Heart left ventricle (tissue), 13 donors: ENCODE results near the gene CMC4.

Source experiments
- CTCF ChIP-seq, 12 donors: fragments of 200-600 bp; sonication (generic) in 4 of 12; IDR thresholded peaks; one replicate each; pipeline versions ENCODE4 v1.5.0 to v1.8.0; 2018 to 2022; ENCODE audit warnings: antibody characterized with exemption in 12 of 12, mild to moderate bottlenecking in 5 of 12
- POLR2A ChIP-seq, 2 donors: fragments of 450-650 bp; IDR thresholded peaks; one replicate each; pipeline ENCODE4 v1.6.1; 2017; ENCODE audit warnings: antibody characterized with exemption in 2 of 2, mild to moderate bottlenecking in 2 of 2, moderate library complexity in 2 of 2
- donor health status: ischemic (EF 13 %, LVEDD 7.1; RV severe dilation, severe dysfunction).
- donor health status: DM: no; HTN: yes; CAD: no.
- donor health status: DM: no; HTN: no; CAD: no.
- donor health status: ischemic (EF 25% LVEDD 6.9; RV normal size, moderate dysfunction).
- donor health status: ischemic (EF 25% LVEDD 5.7; RV mildly dilated, moderate dysfunction).
- donor health status: ischemic (EF 35%, LVEDD 5.7; RV mildly dilated, moderate dysfunction).
- donor health status: nonischemic (EF 11% LVEDD 7.7; RV severe dilation, severe dysfunction).
- donor health status: DM: yes; HTN: yes; CAD: no.
- donor health status: PGD.
- donor health status: ischemic (EF 29% LVEDD 5.4; RV normal size, mild dysfunction).
- donor health status: nonischemic (EF 23%, LVEDD 6.1; RV moderate dilation, normal function).

DNA sequence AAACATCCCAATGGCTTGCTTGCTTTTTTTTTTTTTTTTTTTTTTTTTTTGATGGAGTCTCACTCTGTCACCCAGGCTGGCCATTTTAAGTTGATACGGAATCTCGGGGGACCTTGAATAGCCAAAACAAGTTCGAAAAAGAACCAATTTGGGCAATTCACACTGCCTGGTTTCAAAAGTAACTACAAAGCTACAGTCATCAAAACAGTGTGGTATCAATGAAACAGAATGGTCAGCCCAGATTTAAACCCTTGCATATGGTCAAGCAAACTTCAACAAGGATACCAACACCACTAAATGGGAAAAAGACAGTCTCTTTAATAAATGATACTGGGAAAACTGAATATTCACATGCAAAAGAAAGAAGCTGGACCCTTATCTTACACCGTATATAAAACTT, 42.2 kb upstream of the CMC4 start:
- no peak for TF ChIP-seq CTCF (IDR thresholded peaks at IDR 0.05)
- TF ChIP-seq POLR2A (IDR thresholded peaks at IDR 0.05): no peak
